ENCODE data around the gene E2F1. TPM values are rescaled to one million over a fixed set of nuclear protein-coding genes. Genes with fewer than 3 reads are reported as not detected.

The E2F1 gene
- total RNA-seq, 1 donor from 2014 or later: 66.0 TPM

DNA sequence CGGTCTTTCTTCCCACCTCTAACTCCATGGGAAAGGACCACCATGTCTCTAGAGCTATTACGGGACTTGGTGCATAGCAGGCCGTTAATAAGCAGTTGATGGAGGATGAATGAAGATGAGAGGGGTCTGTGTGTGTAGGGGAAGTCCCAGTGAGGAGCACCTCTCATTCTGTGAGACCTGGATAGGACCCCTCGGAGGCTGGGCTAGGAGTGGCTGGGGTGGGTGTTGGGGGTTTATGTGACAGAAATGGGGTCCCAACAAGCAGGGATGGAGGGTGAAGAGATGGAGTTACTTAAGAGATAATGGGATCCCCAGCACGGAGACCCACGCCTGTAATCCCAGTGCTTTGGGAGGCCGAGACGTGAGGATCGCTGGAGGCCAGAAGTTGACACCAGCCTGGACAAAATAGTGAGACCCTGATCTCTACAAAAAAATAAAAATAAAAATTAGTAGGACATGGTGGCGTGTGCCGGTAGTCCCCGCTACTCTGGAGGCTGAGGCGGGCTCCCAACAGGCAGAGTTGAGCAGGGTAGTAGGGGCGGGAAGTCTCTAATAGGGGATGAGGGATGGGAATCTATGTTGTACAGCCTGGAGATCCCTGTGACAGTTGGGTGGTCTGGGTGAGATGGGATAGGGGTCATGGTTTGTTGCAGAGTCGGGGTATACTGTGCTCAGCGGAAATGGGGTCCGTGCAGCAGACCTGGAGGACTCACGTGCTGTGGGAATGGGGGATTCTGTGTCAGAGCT is 44.9 kb upstream of the E2F1 start:
- Mint-ChIP-seq H3K4me1 (ENCODE audit: low read depth, unreplicated experiment) (peaks cover 6% of the 10 kb centered on the region), H3K27me3 (ENCODE audit: unreplicated experiment) (peaks cover 11% of the 10 kb centered on the region), H3K27ac (ENCODE audit: unreplicated experiment) (peak overlapping the region; percentile 85), H3K4me3 (ENCODE audit: unreplicated experiment) (peak overlapping the region; percentile 85), H3K9me3 (ENCODE audit: unreplicated experiment) (peaks cover 9% of the 10 kb centered on the region), H3K36me3 (ENCODE audit: unreplicated experiment) (peaks cover 4% of the 10 kb centered on the region)
- DNase-seq: no peak
- TF ChIP-seq, protein P1, sequence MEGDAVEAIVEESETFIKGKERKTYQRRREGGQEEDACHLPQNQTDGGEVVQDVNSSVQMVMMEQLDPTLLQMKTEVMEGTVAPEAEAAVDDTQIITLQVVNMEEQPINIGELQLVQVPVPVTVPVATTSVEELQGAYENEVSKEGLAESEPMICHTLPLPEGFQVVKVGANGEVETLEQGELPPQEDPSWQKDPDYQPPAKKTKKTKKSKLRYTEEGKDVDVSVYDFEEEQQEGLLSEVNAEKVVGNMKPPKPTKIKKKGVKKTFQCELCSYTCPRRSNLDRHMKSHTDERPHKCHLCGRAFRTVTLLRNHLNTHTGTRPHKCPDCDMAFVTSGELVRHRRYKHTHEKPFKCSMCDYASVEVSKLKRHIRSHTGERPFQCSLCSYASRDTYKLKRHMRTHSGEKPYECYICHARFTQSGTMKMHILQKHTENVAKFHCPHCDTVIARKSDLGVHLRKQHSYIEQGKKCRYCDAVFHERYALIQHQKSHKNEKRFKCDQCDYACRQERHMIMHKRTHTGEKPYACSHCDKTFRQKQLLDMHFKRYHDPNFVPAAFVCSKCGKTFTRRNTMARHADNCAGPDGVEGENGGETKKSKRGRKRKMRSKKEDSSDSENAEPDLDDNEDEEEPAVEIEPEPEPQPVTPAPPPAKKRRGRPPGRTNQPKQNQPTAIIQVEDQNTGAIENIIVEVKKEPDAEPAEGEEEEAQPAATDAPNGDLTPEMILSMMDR (IDR thresholded peaks at IDR 0.05; ENCODE audit: partially characterized antibody, unreplicated experiment): no peak

DNA sequence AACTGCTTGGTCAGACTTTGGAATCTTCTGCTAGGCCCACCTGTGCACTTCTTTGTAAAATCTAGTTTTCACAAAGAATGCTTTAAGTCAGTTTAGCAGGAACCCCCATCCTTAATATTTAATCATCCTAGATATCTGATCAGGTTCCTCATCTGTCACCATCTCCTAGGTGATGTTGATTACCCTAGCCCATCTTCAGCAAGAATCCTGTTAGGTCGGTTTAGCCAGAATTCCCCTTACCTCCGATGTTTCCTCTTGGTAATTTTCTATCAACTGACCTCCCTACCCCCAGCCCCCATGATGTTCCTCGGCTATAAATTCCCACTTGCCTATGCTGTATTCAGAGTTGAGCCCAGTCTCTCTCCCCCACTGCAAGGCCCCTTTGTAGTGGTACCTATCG is 42.9 kb upstream of the E2F1 start:
- H3K36me3 Mint-ChIP-seq (ENCODE audit: unreplicated experiment): no peaks in the 10 kb centered on the region
- TF ChIP-seq, protein P1 (IDR thresholded peaks at IDR 0.05; ENCODE audit: partially characterized antibody, unreplicated experiment): no peak
- peaks cover 9% of the 10 kb centered on the region for H3K9me3 Mint-ChIP-seq (ENCODE audit: unreplicated experiment)
- DNase-seq: no peak
- no peak overlapping the region for H3K4me3 Mint-ChIP-seq (ENCODE audit: unreplicated experiment)
- peaks cover 6% of the 10 kb centered on the region for H3K4me1 Mint-ChIP-seq (ENCODE audit: low read depth, unreplicated experiment)
- H3K27me3 Mint-ChIP-seq (ENCODE audit: unreplicated experiment): peaks cover 8% of the 10 kb centered on the region
- no peak overlapping the region for H3K27ac Mint-ChIP-seq (ENCODE audit: unreplicated experiment)

DNA sequence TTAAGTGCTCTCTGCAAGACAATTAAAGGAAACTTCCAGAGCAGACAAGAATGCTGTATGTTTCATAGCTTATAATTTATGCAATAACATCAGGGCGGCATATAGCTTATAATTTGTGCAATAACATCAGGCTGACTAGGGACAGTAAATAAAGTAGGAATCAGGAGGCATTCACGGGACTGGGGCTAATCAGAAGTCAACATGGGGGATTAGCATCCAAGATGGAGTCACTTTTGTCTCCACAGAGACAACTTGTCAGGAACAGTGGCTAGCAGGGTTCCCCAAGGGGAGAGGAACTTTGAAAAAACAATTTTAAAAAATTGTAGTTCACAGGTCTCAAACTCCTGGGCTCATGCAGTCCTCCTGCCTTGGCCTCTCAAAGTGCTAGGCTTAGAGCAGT is 42.3 kb upstream of the E2F1 start:
- Mint-ChIP-seq H3K36me3 (ENCODE audit: unreplicated experiment) (no peaks in the 10 kb centered on the region), H3K9me3 (ENCODE audit: unreplicated experiment) (peaks cover 5% of the 10 kb centered on the region), H3K27me3 (ENCODE audit: unreplicated experiment) (peaks cover 8% of the 10 kb centered on the region), H3K4me3 (ENCODE audit: unreplicated experiment) (no peak overlapping the region), H3K4me1 (ENCODE audit: low read depth, unreplicated experiment) (peaks cover 4% of the 10 kb centered on the region), H3K27ac (ENCODE audit: unreplicated experiment) (no peak overlapping the region)
- no peak for DNase-seq
- TF ChIP-seq, protein P1 (IDR thresholded peaks at IDR 0.05; ENCODE audit: partially characterized antibody, unreplicated experiment): no peak

DNA sequence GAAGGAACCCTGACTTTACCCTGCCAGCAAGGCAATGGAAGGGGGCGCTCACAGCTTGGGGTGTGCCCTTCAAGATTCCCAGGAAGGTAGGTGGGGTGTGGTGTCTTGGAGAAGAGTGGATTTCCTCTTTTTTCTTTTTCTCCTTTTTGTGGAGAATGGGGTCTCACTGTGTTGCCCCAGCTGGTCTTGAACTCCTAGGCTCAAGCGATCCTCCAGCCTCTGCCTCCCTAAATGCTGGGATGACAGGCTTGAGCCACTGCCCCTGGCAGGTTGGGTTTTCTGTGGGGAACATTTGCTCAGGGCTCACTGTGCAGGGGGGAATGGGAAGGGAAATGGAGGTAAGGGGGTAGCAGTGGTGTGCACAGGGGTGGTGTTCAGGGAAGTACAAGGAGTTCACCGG is 41.6 kb upstream of the E2F1 start:
- Mint-ChIP-seq H3K36me3 (ENCODE audit: unreplicated experiment) (no peaks in the 10 kb centered on the region), H3K27me3 (ENCODE audit: unreplicated experiment) (peaks cover 8% of the 10 kb centered on the region), H3K9me3 (ENCODE audit: unreplicated experiment) (peaks cover 3% of the 10 kb centered on the region), H3K27ac (ENCODE audit: unreplicated experiment) (no peak overlapping the region), H3K4me3 (ENCODE audit: unreplicated experiment) (no peak overlapping the region), H3K4me1 (ENCODE audit: low read depth, unreplicated experiment) (peaks cover 4% of the 10 kb centered on the region)
- TF ChIP-seq, protein P1 (IDR thresholded peaks at IDR 0.05; ENCODE audit: partially characterized antibody, unreplicated experiment): no peak
- no peak for DNase-seq

DNA sequence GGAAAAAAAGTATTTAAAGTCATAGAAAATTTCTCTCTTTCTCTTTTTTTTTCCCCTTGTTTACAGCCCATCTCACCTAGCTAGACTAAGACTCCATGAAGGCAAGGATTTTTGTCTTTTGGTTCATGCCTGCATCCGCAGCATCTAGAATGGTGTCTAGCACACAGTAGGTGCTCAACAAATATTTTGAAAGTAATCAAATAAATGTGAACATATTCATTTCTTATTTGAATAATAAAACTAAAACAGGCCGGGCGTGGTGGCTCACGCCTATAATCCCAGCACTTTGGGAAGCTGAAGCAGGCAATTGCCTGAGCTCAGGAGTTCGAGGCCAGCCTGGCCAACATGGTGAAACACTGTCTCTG is 40.9 kb upstream of the E2F1 start:
- TF ChIP-seq, protein P1 (IDR thresholded peaks at IDR 0.05; ENCODE audit: partially characterized antibody, unreplicated experiment): no peak
- H3K36me3 Mint-ChIP-seq (ENCODE audit: unreplicated experiment): no peaks in the 10 kb centered on the region
- H3K27me3 Mint-ChIP-seq (ENCODE audit: unreplicated experiment): peaks cover 8% of the 10 kb centered on the region
- H3K27ac Mint-ChIP-seq (ENCODE audit: unreplicated experiment): no peak overlapping the region
- no peak overlapping the region for H3K4me3 Mint-ChIP-seq (ENCODE audit: unreplicated experiment)
- H3K4me1 Mint-ChIP-seq (ENCODE audit: low read depth, unreplicated experiment): peaks cover 2% of the 10 kb centered on the region
- DNase-seq: no peak
- peaks cover 1% of the 10 kb centered on the region for H3K9me3 Mint-ChIP-seq (ENCODE audit: unreplicated experiment)

All from glutamatergic neuron (in vitro differentiated cells).